OCI-LY1 (cell line): Measurements from ENCODE around the gene NASP.
A peak's percentile ranks its signal among the peaks of the same experiment; 100 is the strongest.

Source experiments
- H2AFZ ChIP-seq: fragments of 200-600 bp; sonication (generic), shearing (Covaris generic); 2 replicates; pipeline ENCODE4 v1.6.0; 2014; ENCODE audit warnings: antibody characterized with exemption, mild to moderate bottlenecking, low read length
- H3F3A ChIP-seq: fragments of 200-600 bp; sonication (generic), shearing (Covaris generic); 2 replicates; pipeline ENCODE4 v1.6.0; 2014; ENCODE audit warnings: mild to moderate bottlenecking, antibody characterized with exemption, low read length, moderate library complexity; ENCODE audit not compliant: insufficient read depth
- H3K27ac ChIP-seq: fragments of 200-600 bp; sonication (generic); 2 replicates; pipeline ENCODE4 v1.5.1; 2014; ENCODE audit warnings: low read length, mixed run types, mild to moderate bottlenecking, low read depth; ENCODE audit not compliant: poor library complexity, severe bottlenecking
- H3K27me3 ChIP-seq: fragments of 200-600 bp; sonication (generic); 2 replicates; pipeline ENCODE4 v1.6.0; 2014; ENCODE audit warnings: antibody characterized with exemption, mild to moderate bottlenecking, low read length, moderate library complexity; ENCODE audit not compliant: insufficient read depth
- H3K36me3 ChIP-seq: fragments of 200-600 bp; sonication (generic); 2 replicates; pipeline ENCODE4 v1.6.1; 2014; ENCODE audit warnings: mild to moderate bottlenecking, antibody characterized with exemption, low read length, moderate library complexity, mixed read lengths; ENCODE audit not compliant: insufficient read depth
- H3K4me1 ChIP-seq: fragments of 200-600 bp; sonication (generic); 2 replicates; pipeline ENCODE4 v1.5.1; 2014; ENCODE audit warnings: mild to moderate bottlenecking, low read length, moderate library complexity; ENCODE audit not compliant: insufficient read depth, severe bottlenecking
- H3K4me2 ChIP-seq: fragments of 200-600 bp; sonication (generic), shearing (Covaris generic); 2 replicates; pipeline ENCODE4 v1.6.1; 2014; ENCODE audit warnings: low read length
- H3K4me3 ChIP-seq: fragments of 200-600 bp; sonication (generic); 2 replicates; pipeline ENCODE4 v1.5.1; 2014; ENCODE audit warnings: low read length, low read depth, mild to moderate bottlenecking, mixed read lengths; ENCODE audit not compliant: poor library complexity, severe bottlenecking
- H3K79me2 ChIP-seq: fragments of 200-600 bp; shearing (Covaris generic); 2 replicates; pipeline ENCODE4 v1.6.1; 2016; ENCODE audit warnings: mixed run types, low read length, mixed read lengths; ENCODE audit not compliant: insufficient read depth
- H3K9ac ChIP-seq: fragments of 200-600 bp; sonication (generic), shearing (Covaris generic); 2 replicates; pipeline ENCODE4 v1.6.1; 2014; ENCODE audit warnings: mild to moderate bottlenecking, low read length, mixed read lengths
- H3K9me2 ChIP-seq: fragments of 200-600 bp; sonication (generic), shearing (Covaris generic); 2 replicates; pipeline ENCODE4 v1.6.1; 2014; ENCODE audit warnings: low read depth, mild to moderate bottlenecking, low read length, mixed read lengths
- H3K9me3 ChIP-seq: fragments of 200-600 bp; shearing (Covaris generic); 2 replicates; pipeline ENCODE4 v1.6.1; 2014; ENCODE audit warnings: low read length, mixed read lengths
- H4K20me1 ChIP-seq: fragments of 200-600 bp; sonication (generic), shearing (Covaris generic); 2 replicates; pipeline ENCODE4 v1.6.0; 2016; ENCODE audit warnings: mild to moderate bottlenecking, low read length; ENCODE audit not compliant: insufficient read depth
- CTCF ChIP-seq: fragments of 200-600 bp; sonication (generic), shearing (Covaris generic); IDR thresholded peaks from 2 replicates; pipeline ENCODE4 v1.5.1; 2017; ENCODE audit warnings: mild to moderate bottlenecking, antibody characterized with exemption, low read length, moderate library complexity, mixed read lengths
- EZH2 ChIP-seq: fragments of 200-600 bp; sonication (generic), shearing (Covaris generic); IDR thresholded peaks from 2 replicates; pipeline ENCODE4 v1.8.0; 2017; ENCODE audit warnings: borderline replicate concordance, mixed run types, mild to moderate bottlenecking, antibody characterized with exemption, low read length, moderate library complexity, mixed read lengths

NASP gene

GRCh38 chr1:45617618-45618017 lies 33.8 kb downstream of the NASP start:
- Histone ChIP-seq H3K4me2 (no peak overlapping the region), H3K4me1 (no peaks in the 10 kb centered on the region), H2AFZ (no peak overlapping the region), H3K27ac (no peak overlapping the region), H3K36me3 (peaks cover 78% of the 10 kb centered on the region), H3F3A (no peaks in the 10 kb centered on the region), H3K79me2 (no peaks in the 10 kb centered on the region), H3K9me2 (no peaks in the 10 kb centered on the region), H3K27me3 (no peaks in the 10 kb centered on the region), H3K9me3 (no peaks in the 10 kb centered on the region), H3K9ac (no peak overlapping the region), H3K4me3 (no peak overlapping the region), H4K20me1 (no peaks in the 10 kb centered on the region)
- TF ChIP-seq EZH2 (no peak), CTCF (no peak)

GRCh38 chr1:45619149-45619921 lies 35.5 kb downstream of the NASP start:
- Histone ChIP-seq H3K36me3 (peaks cover 61% of the 10 kb centered on the region), H3K4me3 (no peak overlapping the region), H3K79me2 (no peaks in the 10 kb centered on the region), H3K27me3 (no peaks in the 10 kb centered on the region), H3F3A (no peaks in the 10 kb centered on the region), H3K4me2 (no peak overlapping the region), H3K4me1 (no peaks in the 10 kb centered on the region), H3K27ac (no peak overlapping the region), H3K9me3 (no peaks in the 10 kb centered on the region), H3K9me2 (no peaks in the 10 kb centered on the region), H3K9ac (no peak overlapping the region), H4K20me1 (no peaks in the 10 kb centered on the region), H2AFZ (no peak overlapping the region)
- no peak for TF ChIP-seq CTCF
- TF ChIP-seq EZH2 = no peak

- Histone ChIP-seq H3K4me1 (no peaks in the 10 kb centered on the region), H3K9ac (no peak overlapping the region), H3K9me2 (no peaks in the 10 kb centered on the region), H3K27ac (peak overlapping the region; percentile 19), H2AFZ (no peak overlapping the region), H3F3A (no peaks in the 10 kb centered on the region), H3K4me2 (no peak overlapping the region), H3K4me3 (no peak overlapping the region), H3K79me2 (no peaks in the 10 kb centered on the region), H3K36me3 (peaks cover 50% of the 10 kb centered on the region), H3K27me3 (no peaks in the 10 kb centered on the region), H3K9me3 (no peaks in the 10 kb centered on the region), H4K20me1 (no peaks in the 10 kb centered on the region)
- TF ChIP-seq EZH2 (no peak), CTCF (no peak)
Observed at GRCh38 chr1:45620588-45621500, 37.0 kb downstream of the NASP start.
